Testis (tissue), 2 donors: Measurements from ENCODE around the gene LRFN2.

Experiments
- POLR2A ChIP-seq: fragments of 450-650 bp; IDR thresholded peaks from one replicate; pipeline ENCODE4 v1.6.1; 2017; ENCODE audit warnings: antibody characterized with exemption, mild to moderate bottlenecking, moderate library complexity
- TF ChIP-seq, protein P1 (sequence below), 3 experiments: fragments of 450-650 bp in 2 of 3; fragments of 200-600 bp in 1 of 3; sonication (generic) in 1 of 3; IDR thresholded peaks; one replicate each; pipeline ENCODE4 v1.5.1; 2016 to 2019; ENCODE audit warnings: antibody characterized with exemption in 3 of 3, mild to moderate bottlenecking in 2 of 3, moderate library complexity in 1 of 3

GRCh38 chr6:40568062-40568708 is 19.0 kb downstream of the LRFN2 start:
- TF ChIP-seq, protein P1, sequence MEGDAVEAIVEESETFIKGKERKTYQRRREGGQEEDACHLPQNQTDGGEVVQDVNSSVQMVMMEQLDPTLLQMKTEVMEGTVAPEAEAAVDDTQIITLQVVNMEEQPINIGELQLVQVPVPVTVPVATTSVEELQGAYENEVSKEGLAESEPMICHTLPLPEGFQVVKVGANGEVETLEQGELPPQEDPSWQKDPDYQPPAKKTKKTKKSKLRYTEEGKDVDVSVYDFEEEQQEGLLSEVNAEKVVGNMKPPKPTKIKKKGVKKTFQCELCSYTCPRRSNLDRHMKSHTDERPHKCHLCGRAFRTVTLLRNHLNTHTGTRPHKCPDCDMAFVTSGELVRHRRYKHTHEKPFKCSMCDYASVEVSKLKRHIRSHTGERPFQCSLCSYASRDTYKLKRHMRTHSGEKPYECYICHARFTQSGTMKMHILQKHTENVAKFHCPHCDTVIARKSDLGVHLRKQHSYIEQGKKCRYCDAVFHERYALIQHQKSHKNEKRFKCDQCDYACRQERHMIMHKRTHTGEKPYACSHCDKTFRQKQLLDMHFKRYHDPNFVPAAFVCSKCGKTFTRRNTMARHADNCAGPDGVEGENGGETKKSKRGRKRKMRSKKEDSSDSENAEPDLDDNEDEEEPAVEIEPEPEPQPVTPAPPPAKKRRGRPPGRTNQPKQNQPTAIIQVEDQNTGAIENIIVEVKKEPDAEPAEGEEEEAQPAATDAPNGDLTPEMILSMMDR (IDR thresholded peaks at IDR 0.05), result no peak
- no peak for TF ChIP-seq POLR2A
